OCI-LY1 (cell line): Measurements from ENCODE around the gene LIG3.

Experiments used
- H2AFZ ChIP-seq: fragments of 200-600 bp; sonication (generic), shearing (Covaris generic); 2 replicates; pipeline ENCODE4 v1.6.0; 2014; ENCODE audit warnings: antibody characterized with exemption, mild to moderate bottlenecking, low read length
- H3F3A ChIP-seq: fragments of 200-600 bp; sonication (generic), shearing (Covaris generic); 2 replicates; pipeline ENCODE4 v1.6.0; 2014; ENCODE audit warnings: mild to moderate bottlenecking, antibody characterized with exemption, low read length, moderate library complexity; ENCODE audit not compliant: insufficient read depth
- H3K27ac ChIP-seq: fragments of 200-600 bp; sonication (generic); 2 replicates; pipeline ENCODE4 v1.5.1; 2014; ENCODE audit warnings: low read length, mixed run types, mild to moderate bottlenecking, low read depth; ENCODE audit not compliant: poor library complexity, severe bottlenecking
- H3K27me3 ChIP-seq: fragments of 200-600 bp; sonication (generic); 2 replicates; pipeline ENCODE4 v1.6.0; 2014; ENCODE audit warnings: antibody characterized with exemption, mild to moderate bottlenecking, low read length, moderate library complexity; ENCODE audit not compliant: insufficient read depth
- H3K36me3 ChIP-seq: fragments of 200-600 bp; sonication (generic); 2 replicates; pipeline ENCODE4 v1.6.1; 2014; ENCODE audit warnings: mild to moderate bottlenecking, antibody characterized with exemption, low read length, moderate library complexity, mixed read lengths; ENCODE audit not compliant: insufficient read depth
- H3K4me1 ChIP-seq: fragments of 200-600 bp; sonication (generic); 2 replicates; pipeline ENCODE4 v1.5.1; 2014; ENCODE audit warnings: mild to moderate bottlenecking, low read length, moderate library complexity; ENCODE audit not compliant: insufficient read depth, severe bottlenecking
- H3K4me2 ChIP-seq: fragments of 200-600 bp; sonication (generic), shearing (Covaris generic); 2 replicates; pipeline ENCODE4 v1.6.1; 2014; ENCODE audit warnings: low read length
- H3K4me3 ChIP-seq: fragments of 200-600 bp; sonication (generic); 2 replicates; pipeline ENCODE4 v1.5.1; 2014; ENCODE audit warnings: low read length, low read depth, mild to moderate bottlenecking, mixed read lengths; ENCODE audit not compliant: poor library complexity, severe bottlenecking
- H3K79me2 ChIP-seq: fragments of 200-600 bp; shearing (Covaris generic); 2 replicates; pipeline ENCODE4 v1.6.1; 2016; ENCODE audit warnings: mixed run types, low read length, mixed read lengths; ENCODE audit not compliant: insufficient read depth
- H3K9ac ChIP-seq: fragments of 200-600 bp; sonication (generic), shearing (Covaris generic); 2 replicates; pipeline ENCODE4 v1.6.1; 2014; ENCODE audit warnings: mild to moderate bottlenecking, low read length, mixed read lengths
- H3K9me2 ChIP-seq: fragments of 200-600 bp; sonication (generic), shearing (Covaris generic); 2 replicates; pipeline ENCODE4 v1.6.1; 2014; ENCODE audit warnings: low read depth, mild to moderate bottlenecking, low read length, mixed read lengths
- H3K9me3 ChIP-seq: fragments of 200-600 bp; shearing (Covaris generic); 2 replicates; pipeline ENCODE4 v1.6.1; 2014; ENCODE audit warnings: low read length, mixed read lengths
- H4K20me1 ChIP-seq: fragments of 200-600 bp; sonication (generic), shearing (Covaris generic); 2 replicates; pipeline ENCODE4 v1.6.0; 2016; ENCODE audit warnings: mild to moderate bottlenecking, low read length; ENCODE audit not compliant: insufficient read depth
- EZH2 ChIP-seq: fragments of 200-600 bp; sonication (generic), shearing (Covaris generic); IDR thresholded peaks from 2 replicates; pipeline ENCODE4 v1.8.0; 2017; ENCODE audit warnings: borderline replicate concordance, mixed run types, mild to moderate bottlenecking, antibody characterized with exemption, low read length, moderate library complexity, mixed read lengths
- TF ChIP-seq, protein P1 (sequence below): fragments of 200-600 bp; sonication (generic), shearing (Covaris generic); IDR thresholded peaks from 2 replicates; pipeline ENCODE4 v1.5.1; 2017; ENCODE audit warnings: mild to moderate bottlenecking, antibody characterized with exemption, low read length, moderate library complexity, mixed read lengths

LIG3 gene

DNA sequence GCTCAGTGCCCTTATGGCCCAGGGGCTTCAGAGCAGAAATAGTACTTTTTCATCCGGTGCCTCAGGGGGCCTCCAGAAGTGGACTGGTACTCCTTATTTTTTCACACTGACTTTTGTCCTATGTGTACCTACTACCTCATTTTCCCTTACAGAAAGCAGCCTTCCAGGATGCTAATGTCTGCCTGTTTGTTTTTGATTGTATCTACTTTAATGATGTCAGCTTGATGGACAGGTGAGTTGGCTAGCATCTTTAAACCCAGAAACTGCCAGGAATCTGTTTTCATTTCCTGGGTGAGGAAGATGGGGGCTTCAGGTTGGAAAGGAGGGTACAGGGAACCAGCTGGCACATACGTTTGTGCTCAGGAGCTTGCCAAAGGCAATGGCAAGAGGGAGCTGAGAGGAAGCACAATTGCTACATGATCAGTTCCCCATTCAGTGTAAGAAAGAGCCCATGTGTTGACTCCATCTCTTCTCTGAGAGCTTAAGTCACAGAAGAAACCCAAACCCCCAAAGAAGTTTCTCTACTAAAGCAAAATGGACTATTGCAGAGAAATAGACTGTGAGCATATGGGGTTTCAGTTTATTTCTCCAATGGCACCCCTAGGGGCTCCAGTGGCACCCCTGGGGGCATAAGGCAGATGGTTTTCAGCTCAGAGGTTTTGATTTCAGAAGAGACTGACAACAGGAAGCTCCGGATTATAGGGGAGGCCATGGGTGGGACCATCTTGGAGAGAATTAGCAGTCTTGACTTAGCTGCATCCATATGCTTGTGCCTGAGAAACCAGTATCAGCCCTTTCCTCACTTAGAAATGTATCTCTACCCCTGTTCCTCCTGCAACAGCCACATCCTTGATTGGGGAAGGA, 16.3 kb downstream of the LIG3 start:
- H3K9me3 ChIP-seq: no peaks in the 10 kb centered on the region
- TF ChIP-seq EZH2: no peak
- TF ChIP-seq, protein P1, sequence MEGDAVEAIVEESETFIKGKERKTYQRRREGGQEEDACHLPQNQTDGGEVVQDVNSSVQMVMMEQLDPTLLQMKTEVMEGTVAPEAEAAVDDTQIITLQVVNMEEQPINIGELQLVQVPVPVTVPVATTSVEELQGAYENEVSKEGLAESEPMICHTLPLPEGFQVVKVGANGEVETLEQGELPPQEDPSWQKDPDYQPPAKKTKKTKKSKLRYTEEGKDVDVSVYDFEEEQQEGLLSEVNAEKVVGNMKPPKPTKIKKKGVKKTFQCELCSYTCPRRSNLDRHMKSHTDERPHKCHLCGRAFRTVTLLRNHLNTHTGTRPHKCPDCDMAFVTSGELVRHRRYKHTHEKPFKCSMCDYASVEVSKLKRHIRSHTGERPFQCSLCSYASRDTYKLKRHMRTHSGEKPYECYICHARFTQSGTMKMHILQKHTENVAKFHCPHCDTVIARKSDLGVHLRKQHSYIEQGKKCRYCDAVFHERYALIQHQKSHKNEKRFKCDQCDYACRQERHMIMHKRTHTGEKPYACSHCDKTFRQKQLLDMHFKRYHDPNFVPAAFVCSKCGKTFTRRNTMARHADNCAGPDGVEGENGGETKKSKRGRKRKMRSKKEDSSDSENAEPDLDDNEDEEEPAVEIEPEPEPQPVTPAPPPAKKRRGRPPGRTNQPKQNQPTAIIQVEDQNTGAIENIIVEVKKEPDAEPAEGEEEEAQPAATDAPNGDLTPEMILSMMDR: no peak
- H3K4me1 ChIP-seq: no peaks in the 10 kb centered on the region
- no peak overlapping the region for H3K4me2 ChIP-seq
- no peaks in the 10 kb centered on the region for H3F3A ChIP-seq
- H3K4me3 ChIP-seq: no peak overlapping the region
- H4K20me1 ChIP-seq: no peaks in the 10 kb centered on the region
- H3K27me3 ChIP-seq: no peaks in the 10 kb centered on the region
- H3K9ac ChIP-seq: no peak overlapping the region
- H3K36me3 ChIP-seq: peaks cover 80% of the 10 kb centered on the region
- H3K79me2 ChIP-seq: no peaks in the 10 kb centered on the region
- H2AFZ ChIP-seq: no peak overlapping the region
- no peak overlapping the region for H3K27ac ChIP-seq
- no peaks in the 10 kb centered on the region for H3K9me2 ChIP-seq

- Histone ChIP-seq H3K36me3 (peaks cover 80% of the 10 kb centered on the region), H3K9me3 (no peaks in the 10 kb centered on the region), H3K4me1 (no peaks in the 10 kb centered on the region), H3K9ac (no peak overlapping the region), H3K9me2 (no peaks in the 10 kb centered on the region), H3K4me2 (no peak overlapping the region), H3F3A (no peaks in the 10 kb centered on the region), H3K27me3 (no peaks in the 10 kb centered on the region), H2AFZ (no peak overlapping the region), H4K20me1 (no peaks in the 10 kb centered on the region), H3K4me3 (no peak overlapping the region), H3K27ac (no peak overlapping the region), H3K79me2 (no peaks in the 10 kb centered on the region)
- no peak for TF ChIP-seq EZH2
Measured at GRCh38 chr17:34997355-34997862, 17.1 kb downstream of the LIG3 start.

DNA sequence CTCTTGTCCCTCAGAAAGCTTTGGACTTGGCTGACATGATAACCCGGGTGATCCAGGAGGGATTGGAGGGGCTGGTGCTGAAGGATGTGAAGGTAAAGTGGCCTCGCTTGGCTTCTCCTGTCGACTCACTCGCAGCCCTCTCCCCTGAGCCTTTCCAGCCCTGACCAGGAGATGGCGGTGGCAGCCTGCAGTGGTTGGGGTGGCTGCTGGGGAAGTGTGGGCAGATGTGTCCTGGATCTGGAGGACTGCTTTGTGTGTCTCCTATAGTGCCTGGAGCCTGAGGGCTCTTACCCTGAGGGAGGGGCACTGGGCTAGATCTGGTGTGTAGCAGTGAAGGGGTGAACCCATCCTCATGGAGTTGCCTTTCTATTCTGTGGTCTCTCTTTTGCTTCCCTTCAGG, 17.9 kb downstream of the LIG3 start:
- Histone ChIP-seq H3K4me1 (no peaks in the 10 kb centered on the region), H3K9ac (no peak overlapping the region), H3F3A (no peaks in the 10 kb centered on the region), H4K20me1 (no peaks in the 10 kb centered on the region), H3K79me2 (no peaks in the 10 kb centered on the region), H3K27me3 (no peaks in the 10 kb centered on the region), H3K4me3 (no peak overlapping the region), H3K36me3 (peaks cover 87% of the 10 kb centered on the region), H3K9me2 (no peaks in the 10 kb centered on the region), H3K27ac (no peak overlapping the region), H3K9me3 (no peaks in the 10 kb centered on the region), H3K4me2 (no peak overlapping the region), H2AFZ (no peak overlapping the region)
- TF ChIP-seq, protein P1: peak; percentile 69; the same call in 1 of the 2 replicates
- no peak for TF ChIP-seq EZH2
